HG03064 (cell line): ENCODE measurements around the gene PRSS23.

Experiments
- ATAC-seq: cut with Tn5 transposase; IDR thresholded peaks from one replicate; pipeline ENCODE4 v1.9.1; 2021; ENCODE audit warnings: low read depth; ENCODE audit not compliant: unreplicated experiment

Gene PRSS23

GRCh38 chr11:86790195-86790725 is 10.1 kb upstream of the PRSS23 start:
- ATAC-seq = no peak

GRCh38 chr11:86790867-86791849 is 9.2 kb upstream of the PRSS23 start:
- no peak for ATAC-seq

- ATAC-seq = no peak
Observed at GRCh38 chr11:86792150-86792549, 8.2 kb upstream of the PRSS23 start.

- no peak for ATAC-seq
Observed at GRCh38 chr11:86793307-86793706, 7.0 kb upstream of the PRSS23 start.

GRCh38 chr11:86795511-86795910 is 4.8 kb upstream of the PRSS23 start:
- ATAC-seq = no peak

- no peak for ATAC-seq
Observed at GRCh38 chr11:86795949-86796348, 4.4 kb upstream of the PRSS23 start.

GRCh38 chr11:86797133-86797532 is 3.2 kb upstream of the PRSS23 start:
- ATAC-seq = no peak

GRCh38 chr11:86798988-86799387 is 1.4 kb upstream of the PRSS23 start:
- no peak for ATAC-seq

GRCh38 chr11:86799680-86800075 is 664 bp upstream of the PRSS23 start:
- ATAC-seq = no peak

- no peak for ATAC-seq
Observed at GRCh38 chr11:86800960-86801272, 574 bp downstream of the PRSS23 start.

GRCh38 chr11:86801364-86801763 is 1.0 kb downstream of the PRSS23 start:
- ATAC-seq = no peak

- no peak for ATAC-seq
Observed at GRCh38 chr11:86802146-86802545, 1.8 kb downstream of the PRSS23 start.

- no peak for ATAC-seq
Observed at GRCh38 chr11:86802601-86803051, 2.3 kb downstream of the PRSS23 start.

- no peak for ATAC-seq
Observed at GRCh38 chr11:86803136-86804045, 3.0 kb downstream of the PRSS23 start.

- ATAC-seq = no peak
Observed at GRCh38 chr11:86804951-86805350, 4.6 kb downstream of the PRSS23 start.

- peak; percentile 81 for ATAC-seq
Observed at GRCh38 chr11:86805873-86806310, 5.5 kb downstream of the PRSS23 start.

GRCh38 chr11:86806903-86807302 is 6.6 kb downstream of the PRSS23 start:
- ATAC-seq = no peak

GRCh38 chr11:86807360-86807759 is 7.0 kb downstream of the PRSS23 start:
- ATAC-seq = no peak

GRCh38 chr11:86809561-86809960 is 9.2 kb downstream of the PRSS23 start:
- no peak for ATAC-seq

GRCh38 chr11:86810288-86810687 is 9.9 kb downstream of the PRSS23 start:
- no peak for ATAC-seq
